Thoracic aorta (tissue), 2 donors: Measurements from ENCODE around the gene ZNF407. TPM values are rescaled to one million over a fixed set of nuclear protein-coding genes. Genes with fewer than 3 reads are reported as not detected.

Experiments
- ATAC-seq: fragments of 150-250 bp; one replicate; pipeline ENCODE4 v1.8.0; 2017; ENCODE audit warnings: low read depth; ENCODE audit not compliant: insufficient number of reproducible peaks, low FRiP score
- DNase-seq: peaks from one replicate; pipeline ENCODE4 v3.0.0-alpha.2; 2020; ENCODE audit warnings: low spot score
- H3K27ac ChIP-seq, 2 donors: fragments of 200-600 bp; sonication (generic); 1 replicate in 1 of 2; 2 replicates in 1 of 2; pipeline ENCODE4 v1.5.1; 2016; ENCODE audit warnings: mild to moderate bottlenecking in 2 of 2, moderate library complexity in 2 of 2
- H3K27me3 ChIP-seq: fragments of 200-600 bp; sonication (generic); replicated peaks from 2 replicates; pipeline ENCODE4 v1.6.0; 2016; ENCODE audit warnings: mild to moderate bottlenecking; ENCODE audit not compliant: insufficient read depth
- H3K36me3 ChIP-seq: fragments of 200-600 bp; sonication (generic); one replicate; pipeline ENCODE4 v1.5.1; 2016
- H3K4me1 ChIP-seq, 2 donors: fragments of 200-600 bp; sonication (generic); 1 replicate in 1 of 2; 2 replicates in 1 of 2; pipeline versions ENCODE4 v1.5.1 to v1.6.0; 2016; ENCODE audit warnings: low read depth in 2 of 2, mild to moderate bottlenecking in 1 of 2; ENCODE audit not compliant: control insufficient read depth in 1 of 2
- H3K4me3 ChIP-seq: fragments of 200-600 bp; sonication (generic); 2 replicates; pipeline ENCODE4 v1.5.1; 2016; ENCODE audit warnings: mild to moderate bottlenecking
- H3K9me3 ChIP-seq: fragments of 200-600 bp; sonication (generic); 2 replicates; pipeline ENCODE4 v1.5.1; 2016
- total RNA-seq, 2 donors: library from RNA; depleted of rRNA; stranded (reverse); fragments of >200 nt; gene quantifications; one replicate each; pipeline versions ENCODE4 v1.1.0 to v1.2.3, GENCODE V29; 2016
- TF ChIP-seq, protein P1 (sequence below): fragments of 200-600 bp; sonication (generic); IDR thresholded peaks from one replicate; pipeline ENCODE4 v1.5.1; 2019; ENCODE audit warnings: antibody characterized with exemption

ZNF407 gene
- total RNA-seq, 2 donors from 2014 or later, result 18.7 to 26.7 TPM

- no peaks in the 10 kb centered on the region for H3K4me1 ChIP-seq
- H3K36me3 ChIP-seq, result no peaks in the 10 kb centered on the region
- no peaks in the 10 kb centered on the region for H3K27me3 ChIP-seq
- no peak for DNase-seq
- no peak for ATAC-seq
- H3K9me3 ChIP-seq, result no peaks in the 10 kb centered on the region
- TF ChIP-seq, protein P1, sequence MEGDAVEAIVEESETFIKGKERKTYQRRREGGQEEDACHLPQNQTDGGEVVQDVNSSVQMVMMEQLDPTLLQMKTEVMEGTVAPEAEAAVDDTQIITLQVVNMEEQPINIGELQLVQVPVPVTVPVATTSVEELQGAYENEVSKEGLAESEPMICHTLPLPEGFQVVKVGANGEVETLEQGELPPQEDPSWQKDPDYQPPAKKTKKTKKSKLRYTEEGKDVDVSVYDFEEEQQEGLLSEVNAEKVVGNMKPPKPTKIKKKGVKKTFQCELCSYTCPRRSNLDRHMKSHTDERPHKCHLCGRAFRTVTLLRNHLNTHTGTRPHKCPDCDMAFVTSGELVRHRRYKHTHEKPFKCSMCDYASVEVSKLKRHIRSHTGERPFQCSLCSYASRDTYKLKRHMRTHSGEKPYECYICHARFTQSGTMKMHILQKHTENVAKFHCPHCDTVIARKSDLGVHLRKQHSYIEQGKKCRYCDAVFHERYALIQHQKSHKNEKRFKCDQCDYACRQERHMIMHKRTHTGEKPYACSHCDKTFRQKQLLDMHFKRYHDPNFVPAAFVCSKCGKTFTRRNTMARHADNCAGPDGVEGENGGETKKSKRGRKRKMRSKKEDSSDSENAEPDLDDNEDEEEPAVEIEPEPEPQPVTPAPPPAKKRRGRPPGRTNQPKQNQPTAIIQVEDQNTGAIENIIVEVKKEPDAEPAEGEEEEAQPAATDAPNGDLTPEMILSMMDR, result no peak
- no peak overlapping the region for H3K27ac ChIP-seq
- no peak overlapping the region for H3K4me3 ChIP-seq
Observed at GRCh38 chr18:74937291-74937690, 339.6 kb downstream of the ZNF407 start.

DNA sequence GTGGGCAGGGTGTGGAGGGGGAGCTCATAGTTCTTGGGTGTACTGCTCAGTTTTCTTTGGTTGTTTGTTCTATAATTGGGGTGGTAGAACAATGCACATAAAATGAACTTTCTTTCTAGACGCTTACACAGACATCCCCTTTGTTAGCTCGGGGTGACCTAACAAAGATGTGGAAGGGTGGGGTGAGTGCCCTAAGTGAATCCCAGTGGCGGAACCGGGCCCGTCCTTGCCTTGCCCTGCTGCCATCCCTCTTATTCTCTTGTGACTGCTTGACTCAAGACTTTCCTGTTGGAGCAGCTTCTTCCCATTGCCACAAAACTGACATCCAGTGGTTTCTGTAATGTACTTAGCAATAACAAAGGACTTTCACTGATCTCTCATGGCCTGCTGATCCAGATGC is 343.2 kb downstream of the ZNF407 start:
- no peaks in the 10 kb centered on the region for H3K9me3 ChIP-seq
- H3K36me3 ChIP-seq, result no peaks in the 10 kb centered on the region
- H3K4me3 ChIP-seq, result no peak overlapping the region
- H3K27ac ChIP-seq, result no peak overlapping the region
- ATAC-seq, result no peak
- H3K4me1 ChIP-seq, result no peaks in the 10 kb centered on the region
- DNase-seq, result no peak
- TF ChIP-seq, protein P1, result no peak
- no peaks in the 10 kb centered on the region for H3K27me3 ChIP-seq

DNA sequence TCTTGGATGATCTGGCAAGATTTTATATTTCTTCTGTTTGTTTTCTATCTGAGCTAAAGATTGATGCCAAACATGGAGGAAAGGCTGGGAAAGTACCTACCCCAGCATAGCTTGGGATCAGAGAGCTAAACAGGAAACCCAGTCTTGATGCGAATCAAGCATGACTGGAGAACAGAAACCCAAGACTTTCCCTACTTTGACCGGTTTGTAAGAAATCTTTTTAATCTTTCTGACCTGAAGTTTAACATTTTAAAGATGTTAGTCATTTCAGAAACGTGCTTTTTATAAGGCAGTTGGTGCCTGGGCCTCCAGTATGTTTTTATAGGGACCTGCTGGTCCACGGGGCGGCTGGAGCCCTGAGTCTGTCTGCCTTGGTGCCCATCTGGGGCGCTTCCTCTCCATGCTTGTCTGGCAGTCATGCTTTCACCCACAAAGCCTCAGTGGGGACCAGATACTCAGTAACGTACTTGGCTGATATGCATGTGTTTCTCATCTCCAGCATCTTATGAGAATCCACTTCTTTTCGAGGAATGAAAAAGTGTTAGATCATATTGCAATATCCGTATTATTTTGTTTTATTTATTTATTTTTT is 344.7 kb downstream of the ZNF407 start:
- no peaks in the 10 kb centered on the region for H3K36me3 ChIP-seq
- TF ChIP-seq, protein P1, result no peak
- no peak for ATAC-seq

GRCh38 chr18:74944676-74945075 is 347.0 kb downstream of the ZNF407 start:
- Histone ChIP-seq H3K27ac (no peak overlapping the region), H3K4me1 (no peaks in the 10 kb centered on the region), H3K4me3 (no peak overlapping the region), H3K27me3 (no peaks in the 10 kb centered on the region), H3K36me3 (no peaks in the 10 kb centered on the region), H3K9me3 (no peaks in the 10 kb centered on the region)
- TF ChIP-seq, protein P1, result no peak
- DNase-seq (no peak), ATAC-seq (no peak)

More for the DNA sequence above, 344.7 kb downstream of the ZNF407 start:
- Histone ChIP-seq H3K27me3 (no peaks in the 10 kb centered on the region), H3K4me3 (no peak overlapping the region), H3K9me3 (no peaks in the 10 kb centered on the region), H3K4me1 (no peaks in the 10 kb centered on the region), H3K27ac (no peak overlapping the region)
- no peak for DNase-seq

DNA sequence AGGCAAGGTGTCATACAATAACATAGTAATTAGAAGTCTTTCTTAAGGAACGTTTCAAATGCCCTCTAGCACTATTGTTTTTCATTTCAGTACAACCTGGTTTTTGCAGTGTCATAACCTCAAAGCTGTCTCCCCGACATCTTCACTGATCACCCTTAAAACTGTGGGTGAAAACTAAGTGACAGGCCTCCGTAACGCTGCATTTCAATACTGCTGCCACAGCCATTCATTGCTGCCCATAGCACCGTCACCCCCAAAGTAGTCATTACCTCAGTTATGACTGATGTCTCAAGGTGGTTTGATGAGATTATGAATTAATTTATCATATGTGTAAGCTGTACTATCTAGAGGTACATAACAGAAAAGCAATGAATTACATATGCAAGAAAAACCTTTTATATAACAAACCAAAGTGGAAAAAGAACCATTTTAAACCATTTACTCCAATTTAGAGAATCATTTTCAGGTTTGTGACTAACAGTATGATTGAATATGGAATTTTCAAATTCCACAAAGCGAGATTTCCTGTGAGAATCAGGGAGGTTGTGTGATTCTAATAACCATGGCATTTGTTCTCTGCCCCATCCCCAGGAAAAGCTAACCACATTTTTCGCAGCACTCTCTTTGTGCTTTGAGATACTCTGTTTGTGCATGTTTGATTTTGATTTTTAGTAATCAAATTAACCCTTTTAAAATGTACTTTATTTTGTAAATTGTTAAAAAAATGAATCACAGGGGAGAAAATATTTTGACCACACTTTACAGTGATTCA is 348.3 kb downstream of the ZNF407 start:
- no peak overlapping the region for H3K4me3 ChIP-seq
- no peaks in the 10 kb centered on the region for H3K36me3 ChIP-seq
- ATAC-seq (no peak), DNase-seq (no peak)
- H3K4me1 ChIP-seq, result peaks cover 0 to 10% of the 10 kb centered on the region in 2 donors
- H3K27ac ChIP-seq, result no peak overlapping the region
- H3K27me3 ChIP-seq, result no peaks in the 10 kb centered on the region
- TF ChIP-seq, protein P1, result no peak
- no peaks in the 10 kb centered on the region for H3K9me3 ChIP-seq
